KMS-11 (cell line): ENCODE results near the gene TAF6L.
A peak's percentile ranks its signal among the peaks of the same experiment; 100 is the strongest.
"Not testable (repeated sequence)": the region's sequence is repeated elsewhere in the genome, so short reads cannot be mapped to it uniquely, and the experiment has no call there.

Experiments
- H2AFZ ChIP-seq: fragments of 200-600 bp; sonication (generic); 2 replicates; pipeline ENCODE4 v1.6.1; 2016; ENCODE audit warnings: antibody characterized with exemption, mixed run types, low read depth
- H3K27ac ChIP-seq: fragments of 200-600 bp; sonication (generic); 2 replicates; pipeline ENCODE4 v1.6.1; 2016; ENCODE audit warnings: mild to moderate bottlenecking, mixed run types
- H3K27me3 ChIP-seq: fragments of 200-600 bp; sonication (generic); 2 replicates; pipeline ENCODE4 v1.6.1; 2017; ENCODE audit warnings: mild to moderate bottlenecking, low read depth, mixed run types, moderate library complexity; ENCODE audit not compliant: insufficient read depth
- H3K36me3 ChIP-seq: fragments of 200-600 bp; sonication (generic); 2 replicates; pipeline ENCODE4 v1.6.1; 2017; ENCODE audit warnings: mild to moderate bottlenecking, mixed run types; ENCODE audit not compliant: insufficient read depth
- H3K4me1 ChIP-seq: fragments of 200-600 bp; sonication (generic); 2 replicates; pipeline ENCODE4 v1.6.1; 2016; ENCODE audit warnings: mild to moderate bottlenecking, low read depth, mixed run types; ENCODE audit not compliant: poor library complexity, severe bottlenecking
- H3K4me2 ChIP-seq: fragments of 200-600 bp; sonication (generic); 2 replicates; pipeline ENCODE4 v1.7.0; 2016; ENCODE audit warnings: mild to moderate bottlenecking, mixed run types
- H3K4me3 ChIP-seq: fragments of 200-600 bp; sonication (generic); IDR thresholded peaks from 2 replicates; pipeline ENCODE4 v1.6.1; 2017; ENCODE audit warnings: low read depth, low read length, mixed read lengths; ENCODE audit not compliant: insufficient read depth
- H3K79me2 ChIP-seq: fragments of 200-600 bp; sonication (generic); 2 replicates; pipeline ENCODE4 v1.6.1; 2016; ENCODE audit warnings: low read depth, mixed run types; ENCODE audit not compliant: insufficient read depth
- H3K9ac ChIP-seq: fragments of 200-600 bp; sonication (generic); 2 replicates; pipeline ENCODE4 v1.6.1; 2016; ENCODE audit warnings: mild to moderate bottlenecking, mixed run types
- H4K20me1 ChIP-seq: fragments of 200-600 bp; sonication (generic); 2 replicates; pipeline ENCODE4 v1.6.1; 2016; ENCODE audit warnings: mild to moderate bottlenecking, mixed run types; ENCODE audit not compliant: insufficient read depth
- TF ChIP-seq, protein P1 (sequence below): fragments of 200-600 bp; sonication (generic); conservative IDR thresholded peaks from 2 replicates; pipeline ENCODE4 v1.6.1; 2017; ENCODE audit warnings: low read depth, mild to moderate bottlenecking, antibody characterized with exemption, low read length, moderate library complexity, mixed read lengths

TAF6L gene

DNA sequence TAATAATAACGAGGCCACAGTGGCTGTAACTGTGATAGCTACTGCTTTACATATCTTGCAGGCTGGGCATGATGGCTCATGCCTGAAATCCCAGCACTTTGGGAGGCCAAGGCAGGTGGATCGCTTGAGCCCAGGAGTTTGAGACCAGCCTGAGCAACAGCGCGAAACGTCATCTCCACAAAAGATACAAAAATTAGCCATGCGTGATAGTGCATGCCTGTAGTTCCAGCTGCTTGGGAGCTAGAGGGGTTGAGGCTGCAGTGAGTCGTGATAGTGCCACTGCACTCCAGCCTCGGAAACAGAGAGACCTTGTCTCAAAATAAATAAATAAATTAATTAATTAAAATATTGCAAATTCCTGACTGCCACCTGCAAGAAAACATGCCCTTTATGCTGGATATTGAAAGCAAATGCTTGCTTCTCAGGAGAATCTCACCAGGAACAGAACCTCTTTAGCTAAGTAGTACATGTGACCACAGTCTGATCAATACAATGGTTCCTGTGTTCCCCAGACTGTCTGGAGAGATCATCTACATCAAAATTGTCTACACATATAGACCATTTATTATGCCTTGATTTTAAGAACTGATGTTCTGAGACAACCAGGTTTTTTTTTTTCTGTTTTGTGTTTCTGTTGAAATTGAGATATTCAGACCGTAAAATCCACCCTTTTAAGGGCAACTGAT is 23.6 kb upstream of the TAF6L start:
- no peak overlapping the region for H3K4me2 ChIP-seq
- H3K4me1 ChIP-seq = no peaks in the 10 kb centered on the region
- no peaks in the 10 kb centered on the region for H3K36me3 ChIP-seq
- TF ChIP-seq, protein P1, sequence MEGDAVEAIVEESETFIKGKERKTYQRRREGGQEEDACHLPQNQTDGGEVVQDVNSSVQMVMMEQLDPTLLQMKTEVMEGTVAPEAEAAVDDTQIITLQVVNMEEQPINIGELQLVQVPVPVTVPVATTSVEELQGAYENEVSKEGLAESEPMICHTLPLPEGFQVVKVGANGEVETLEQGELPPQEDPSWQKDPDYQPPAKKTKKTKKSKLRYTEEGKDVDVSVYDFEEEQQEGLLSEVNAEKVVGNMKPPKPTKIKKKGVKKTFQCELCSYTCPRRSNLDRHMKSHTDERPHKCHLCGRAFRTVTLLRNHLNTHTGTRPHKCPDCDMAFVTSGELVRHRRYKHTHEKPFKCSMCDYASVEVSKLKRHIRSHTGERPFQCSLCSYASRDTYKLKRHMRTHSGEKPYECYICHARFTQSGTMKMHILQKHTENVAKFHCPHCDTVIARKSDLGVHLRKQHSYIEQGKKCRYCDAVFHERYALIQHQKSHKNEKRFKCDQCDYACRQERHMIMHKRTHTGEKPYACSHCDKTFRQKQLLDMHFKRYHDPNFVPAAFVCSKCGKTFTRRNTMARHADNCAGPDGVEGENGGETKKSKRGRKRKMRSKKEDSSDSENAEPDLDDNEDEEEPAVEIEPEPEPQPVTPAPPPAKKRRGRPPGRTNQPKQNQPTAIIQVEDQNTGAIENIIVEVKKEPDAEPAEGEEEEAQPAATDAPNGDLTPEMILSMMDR = no peak
- H3K27ac ChIP-seq = no peak overlapping the region
- no peak overlapping the region for H2AFZ ChIP-seq
- H3K9ac ChIP-seq = no peak overlapping the region
- no peaks in the 10 kb centered on the region for H3K79me2 ChIP-seq
- no peaks in the 10 kb centered on the region for H4K20me1 ChIP-seq
- H3K4me3 ChIP-seq = no peak overlapping the region
- no peaks in the 10 kb centered on the region for H3K27me3 ChIP-seq

DNA sequence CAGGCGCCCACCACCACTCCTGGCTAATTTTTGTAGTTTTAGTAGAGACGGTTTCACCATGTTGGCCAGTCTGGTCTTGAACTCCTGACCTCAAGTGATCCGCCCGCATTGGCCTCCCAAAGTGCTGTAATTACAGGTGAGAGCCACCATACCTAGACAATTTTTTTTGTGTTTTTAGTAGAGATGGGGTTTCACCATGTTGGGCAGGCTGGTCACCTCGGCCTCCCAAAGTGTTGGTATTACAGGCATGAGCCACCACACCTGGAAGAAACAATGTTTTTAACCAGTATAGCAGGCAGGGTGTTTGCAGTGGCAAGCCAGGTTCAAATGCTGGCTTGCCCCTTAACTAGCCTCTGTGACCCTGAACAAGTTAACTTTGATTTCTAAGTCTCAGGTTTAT is 21.3 kb upstream of the TAF6L start:
- H3K4me3 ChIP-seq, H3K27me3 ChIP-seq, H3K9ac ChIP-seq, H3K79me2 ChIP-seq, H3K4me2 ChIP-seq, H3K27ac ChIP-seq, H3K4me1 ChIP-seq, H3K36me3 ChIP-seq, H2AFZ ChIP-seq, H4K20me1 ChIP-seq: not testable (repeated sequence)

DNA sequence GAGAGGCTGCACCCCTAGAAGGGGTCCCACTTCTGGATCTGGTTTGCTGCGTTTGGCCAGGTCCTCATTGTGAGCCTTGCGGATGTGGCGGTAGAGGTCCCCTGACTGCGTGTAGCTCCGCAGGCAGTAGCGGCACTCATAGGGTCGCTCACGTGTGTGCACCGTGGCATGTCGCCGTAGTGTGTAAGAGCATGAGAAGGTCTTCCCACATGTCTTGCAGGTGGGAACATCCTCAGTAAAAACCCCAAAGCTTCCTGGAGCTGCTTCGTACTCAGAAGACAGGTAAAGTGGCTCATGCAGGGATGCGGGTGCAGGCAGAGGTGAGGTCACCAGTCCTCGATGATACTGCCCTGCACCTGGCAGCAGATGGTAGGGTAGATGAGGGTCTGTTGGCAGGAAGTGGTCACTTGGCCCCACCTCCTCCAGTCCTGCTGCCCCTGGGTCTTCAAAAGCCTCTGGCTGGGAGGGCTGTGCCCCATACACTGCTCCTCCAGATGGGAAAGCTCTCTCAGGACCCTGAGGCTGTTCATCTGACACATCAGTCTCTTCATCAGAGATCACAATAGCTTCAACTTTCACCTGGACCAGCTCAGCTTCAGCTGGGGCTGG is 18.9 kb upstream of the TAF6L start:
- Histone ChIP-seq H2AFZ (no peak overlapping the region), H3K9ac (no peak overlapping the region), H3K27me3 (no peaks in the 10 kb centered on the region), H3K4me3 (no peak overlapping the region), H3K79me2 (no peaks in the 10 kb centered on the region), H3K4me1 (peaks cover 5% of the 10 kb centered on the region), H4K20me1 (no peaks in the 10 kb centered on the region), H3K27ac (no peak overlapping the region), H3K4me2 (no peak overlapping the region), H3K36me3 (no peaks in the 10 kb centered on the region)
- TF ChIP-seq, protein P1 = no peak

DNA sequence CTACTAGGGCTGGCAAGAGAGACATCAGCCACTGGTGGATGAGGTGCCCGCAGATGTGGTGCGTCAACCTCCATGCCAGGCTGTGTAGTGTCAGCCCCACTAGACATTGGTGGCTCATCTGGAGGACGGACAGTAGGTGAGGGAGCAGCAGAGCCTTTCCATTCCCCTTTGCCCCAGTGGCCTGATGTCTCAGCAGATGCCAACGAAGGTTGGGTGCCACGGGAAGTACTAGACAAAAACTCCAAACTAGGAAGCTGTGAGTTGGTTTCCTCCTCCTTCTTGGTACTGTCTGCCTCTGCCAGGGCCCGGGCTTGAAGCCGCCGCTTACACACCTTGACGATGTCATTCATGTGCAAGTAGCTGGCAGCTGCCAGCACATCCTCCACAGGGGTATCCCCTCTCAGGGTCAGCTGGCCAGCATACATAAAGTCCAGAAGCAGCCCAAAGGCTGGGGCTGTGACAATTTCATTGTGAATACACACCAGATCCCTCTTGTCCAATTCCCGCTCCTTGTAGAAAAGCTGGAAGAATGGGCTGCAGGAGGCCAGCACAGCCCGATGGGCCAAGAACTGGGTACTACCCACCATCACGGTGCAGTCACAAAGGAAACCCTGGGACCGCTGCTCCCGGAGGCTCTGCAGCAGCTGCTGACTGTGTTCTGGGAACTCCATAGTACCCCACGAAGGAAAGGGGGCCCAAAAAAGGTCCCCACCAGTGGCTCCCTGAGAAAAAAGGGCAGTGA is 18.0 kb upstream of the TAF6L start:
- peaks cover 5% of the 10 kb centered on the region for H3K4me1 ChIP-seq
- no peaks in the 10 kb centered on the region for H3K27me3 ChIP-seq
- no peaks in the 10 kb centered on the region for H4K20me1 ChIP-seq
- TF ChIP-seq, protein P1 = no peak
- H3K9ac ChIP-seq = no peak overlapping the region
- H3K4me3 ChIP-seq = no peak overlapping the region
- H3K4me2 ChIP-seq = peak overlapping the region; percentile 64
- no peaks in the 10 kb centered on the region for H3K79me2 ChIP-seq
- H2AFZ ChIP-seq = peak overlapping the region; percentile 76; the same call in 1 of the 2 replicates
- no peaks in the 10 kb centered on the region for H3K36me3 ChIP-seq
- 0 out of 2 replicates have a peak overlapping the region, but pooled peaks have one; percentile 39 for H3K27ac ChIP-seq
